ENCODE measurements around the gene ABCC3. TPM values are rescaled to one million over a fixed set of nuclear protein-coding genes. Genes with fewer than 3 reads are reported as not detected.

The ABCC3 gene
- total and polyA plus RNA-seq, 12 donors, result 0.23 to 5.7 (median 1.1) TPM; not detected in 1

DNA sequence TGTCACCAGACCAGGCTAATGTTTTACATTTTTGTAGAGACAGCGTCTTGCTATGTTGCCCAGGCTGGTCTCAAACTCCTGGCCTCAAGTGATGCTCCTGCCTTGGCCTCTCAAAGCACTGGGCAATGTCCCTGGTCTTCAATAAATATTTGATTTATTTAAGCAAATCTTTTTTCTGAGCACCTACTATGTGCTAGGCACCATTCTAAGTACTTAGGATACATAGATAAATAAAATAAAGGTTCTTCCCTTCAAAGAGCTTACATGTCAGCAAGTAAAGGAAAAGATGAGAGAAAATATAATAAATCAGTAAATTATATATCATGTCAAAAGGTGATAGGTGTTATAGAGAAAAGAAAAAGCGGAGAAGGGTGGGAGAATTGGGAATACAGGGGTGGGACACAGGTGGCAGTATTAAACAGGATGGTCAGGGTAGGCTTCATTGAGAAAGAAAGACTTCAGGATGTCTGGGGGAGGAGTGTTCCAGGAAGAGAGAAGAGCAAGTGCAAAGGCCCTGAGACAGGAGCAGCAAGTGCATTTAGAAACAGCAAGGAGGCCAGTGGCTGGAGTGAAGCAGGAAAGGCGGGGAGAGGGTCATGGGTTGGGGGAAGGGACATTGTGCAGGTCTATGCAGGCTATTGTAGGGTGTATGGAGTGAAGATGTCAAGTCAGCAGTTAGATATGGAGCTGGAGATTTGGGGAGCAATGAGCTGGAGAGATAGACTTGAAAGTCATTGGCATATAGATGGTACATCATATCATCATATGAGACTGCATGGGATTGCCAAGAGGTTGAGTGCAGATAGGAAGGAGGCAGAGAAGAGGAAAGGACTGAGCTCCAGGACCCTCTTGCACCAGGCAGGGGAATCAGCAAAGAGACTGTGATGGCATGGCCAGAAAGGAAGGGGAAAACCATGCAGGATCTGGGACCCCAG, 11.3 kb downstream of the ABCC3 start:
- DNase-seq, result no peak
- TF ChIP-seq, protein P1, sequence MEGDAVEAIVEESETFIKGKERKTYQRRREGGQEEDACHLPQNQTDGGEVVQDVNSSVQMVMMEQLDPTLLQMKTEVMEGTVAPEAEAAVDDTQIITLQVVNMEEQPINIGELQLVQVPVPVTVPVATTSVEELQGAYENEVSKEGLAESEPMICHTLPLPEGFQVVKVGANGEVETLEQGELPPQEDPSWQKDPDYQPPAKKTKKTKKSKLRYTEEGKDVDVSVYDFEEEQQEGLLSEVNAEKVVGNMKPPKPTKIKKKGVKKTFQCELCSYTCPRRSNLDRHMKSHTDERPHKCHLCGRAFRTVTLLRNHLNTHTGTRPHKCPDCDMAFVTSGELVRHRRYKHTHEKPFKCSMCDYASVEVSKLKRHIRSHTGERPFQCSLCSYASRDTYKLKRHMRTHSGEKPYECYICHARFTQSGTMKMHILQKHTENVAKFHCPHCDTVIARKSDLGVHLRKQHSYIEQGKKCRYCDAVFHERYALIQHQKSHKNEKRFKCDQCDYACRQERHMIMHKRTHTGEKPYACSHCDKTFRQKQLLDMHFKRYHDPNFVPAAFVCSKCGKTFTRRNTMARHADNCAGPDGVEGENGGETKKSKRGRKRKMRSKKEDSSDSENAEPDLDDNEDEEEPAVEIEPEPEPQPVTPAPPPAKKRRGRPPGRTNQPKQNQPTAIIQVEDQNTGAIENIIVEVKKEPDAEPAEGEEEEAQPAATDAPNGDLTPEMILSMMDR (IDR thresholded peaks at IDR 0.05), result no peak
- H3K27ac ChIP-seq, result no peak overlapping the region
- no peak for ATAC-seq
- H3K9me3 ChIP-seq, result peaks cover 0 to 3% (median 0%) of the 10 kb centered on the region in 11 donors
- H3K4me1 ChIP-seq, result peaks cover 0 to 10% (median 4%) of the 10 kb centered on the region in 9 donors
- H3K36me3 ChIP-seq, result no peaks in the 10 kb centered on the region
- no peaks in the 10 kb centered on the region for H3K27me3 ChIP-seq
- H3K4me3 ChIP-seq, result no peak overlapping the region
- WGBS, 2 donors, result 95 to 96% methylated on average over 3 of the region's 3 CpGs
- intact Hi-C loops (cut with DNase I), result no loop called here

DNA sequence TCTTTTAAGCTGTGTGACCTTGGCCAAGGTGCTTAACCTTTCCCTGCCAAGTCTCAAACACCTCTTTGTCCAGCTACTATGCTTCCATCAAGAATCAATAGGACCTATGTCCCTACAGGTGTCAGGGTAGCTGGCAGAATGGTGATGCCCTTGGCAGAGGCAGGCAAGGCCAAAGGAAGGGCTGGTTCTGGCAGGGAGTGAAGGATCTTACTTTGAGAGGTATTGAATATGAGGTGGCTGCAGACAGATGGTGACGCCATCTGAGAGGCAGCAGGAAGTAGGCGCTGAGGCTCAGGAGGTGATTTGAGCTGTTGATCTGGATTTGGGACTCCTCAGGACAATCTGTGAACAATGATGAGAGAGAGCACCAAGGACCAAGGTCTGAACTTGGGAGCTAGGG, 12.5 kb downstream of the ABCC3 start:
- Histone ChIP-seq H3K36me3 (no peaks in the 10 kb centered on the region), H3K4me3 (no peak overlapping the region), H3K27ac (no peak overlapping the region), H3K4me1 (no peaks in the 10 kb centered on the region), H3K27me3 (no peaks in the 10 kb centered on the region), H3K9me3 (peaks cover 0 to 4% (median 0%) of the 10 kb centered on the region in 11 donors)
- intact Hi-C loops (cut with DNase I), result no loop called here
- ATAC-seq (no peak), DNase-seq (no peak)
- WGBS, 2 donors, result 64 to 85% methylated on average over 2 of the region's 2 CpGs
- TF ChIP-seq, protein P1 (IDR thresholded peaks at IDR 0.05), result no peak

DNA sequence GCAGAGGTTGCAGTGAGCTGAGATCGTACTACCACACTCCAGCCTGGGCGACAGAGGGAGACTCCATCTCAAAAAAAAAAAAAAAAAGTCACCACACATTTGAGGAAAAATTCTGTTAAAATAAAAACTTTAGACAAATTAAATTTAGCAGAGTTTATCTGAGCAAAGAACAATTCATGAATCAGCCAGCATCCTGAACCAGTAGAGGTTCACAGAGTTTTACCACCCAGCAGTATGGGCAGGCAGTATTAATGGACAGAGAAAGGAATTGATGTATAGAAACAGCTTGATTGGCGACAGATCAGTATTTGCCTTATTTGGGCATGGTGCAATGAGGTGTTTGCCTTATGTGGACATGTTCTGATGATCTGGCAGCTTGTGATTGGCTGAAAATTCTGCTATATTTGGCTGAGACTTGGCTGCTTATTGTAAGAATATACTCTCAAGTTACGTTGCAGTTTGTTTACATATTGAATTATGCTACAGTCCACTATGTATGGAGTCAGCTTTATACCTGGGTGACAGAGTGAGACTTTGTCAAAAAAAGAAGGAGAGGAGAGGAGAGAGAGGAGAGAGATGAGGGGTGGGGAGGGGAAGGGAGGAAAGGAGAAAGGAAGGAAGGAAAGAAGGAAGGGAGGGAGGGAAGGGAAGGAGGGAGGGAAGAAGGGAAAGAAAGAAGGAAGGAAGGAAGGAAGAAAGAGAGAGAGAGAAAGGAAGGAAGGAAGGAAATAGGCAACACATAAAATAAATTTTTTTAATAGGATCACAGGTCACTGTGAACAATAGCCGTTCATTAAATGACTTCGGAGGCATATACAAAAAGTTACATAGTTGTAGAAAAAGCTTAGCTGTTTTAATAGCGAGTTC, 14.6 kb downstream of the ABCC3 start:
- Histone ChIP-seq H3K27ac (no peak overlapping the region), H3K4me1 (no peaks in the 10 kb centered on the region), H3K4me3 (no peak overlapping the region), H3K27me3 (no peaks in the 10 kb centered on the region), H3K9me3 (peaks cover 0 to 14% (median 0%) of the 10 kb centered on the region in 11 donors), H3K36me3 (no peaks in the 10 kb centered on the region)
- 81 to 82% methylated on average over 7 of the region's 7 CpGs for WGBS, 2 donors
- no peak for ATAC-seq
- no peak for DNase-seq
- TF ChIP-seq, protein P1 (IDR thresholded peaks at IDR 0.05), result no peak
- intact Hi-C loops (cut with DNase I), result no loop called here

DNA sequence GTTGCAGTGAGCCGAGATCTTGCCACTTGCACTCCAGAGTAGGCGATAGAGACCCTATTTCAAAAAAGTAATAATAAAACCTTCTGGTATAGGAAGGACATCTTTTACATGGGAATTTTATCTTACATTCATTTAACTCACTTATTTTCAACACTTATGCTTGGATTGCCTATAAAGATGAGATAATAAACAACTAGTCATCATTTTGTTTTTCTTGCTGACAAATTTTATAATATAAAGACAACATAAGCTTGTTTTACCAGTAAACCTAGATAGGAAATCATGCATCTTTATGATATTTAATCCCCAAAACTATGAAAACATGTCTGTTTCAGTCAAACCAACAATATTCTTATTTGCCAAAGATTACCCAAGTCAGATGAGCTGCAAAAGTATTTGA, 17.0 kb downstream of the ABCC3 start:
- Histone ChIP-seq H3K9me3 (peaks cover 0 to 14% (median 0%) of the 10 kb centered on the region in 11 donors), H3K27me3 (no peaks in the 10 kb centered on the region), H3K4me1 (no peaks in the 10 kb centered on the region), H3K27ac (no peak overlapping the region), H3K36me3 (no peaks in the 10 kb centered on the region), H3K4me3 (no peak overlapping the region)
- intact Hi-C loops (cut with DNase I), result no loop called here
- WGBS, 2 donors, result 97 to 98% methylated on average over 2 of the region's 2 CpGs
- TF ChIP-seq, protein P1 (IDR thresholded peaks at IDR 0.05), result no peak
- no peak for DNase-seq
- ATAC-seq, result no peak

All from heart right ventricle (tissue), 16 donors.